CD4-positive, alpha-beta T cell (primary cell): ENCODE results near the gene NRXN2. TPM values are rescaled to one million over a fixed set of nuclear protein-coding genes. Genes with fewer than 3 reads are reported as not detected.
A peak's percentile ranks its signal among the peaks of the same experiment; 100 is the strongest.

Source experiments
- ATAC-seq: fragments of 200-7000 bp; cut with Tn5 transposase; one replicate; pipeline ENCODE4 v1.10.0; 2022; ENCODE audit warnings: mild to moderate bottlenecking; ENCODE audit not compliant: poor library complexity
- CTCF ChIA-PET: fragments of 350-600 bp; sonication (Branson Sonifier 250); formaldehyde crosslinking; loops from one replicate; lab custom pipeline; 2021; ENCODE audit warnings: antibody characterized with exemption, inconsistent platforms; lab: Charles Lee
- POLR2A ChIA-PET: fragments of 350-600 bp; sonication (Branson Sonifier 250); formaldehyde crosslinking; loops from one replicate; lab custom pipeline; 2021; ENCODE audit warnings: antibody characterized with exemption, inconsistent platforms; lab: Charles Lee
- DNase-seq, 14 experiments: peaks; one replicate each; pipeline ENCODE4 v3.0.0-alpha.2; 2013 to 2020; ENCODE audit warnings: mixed read lengths in 2 of 14
- H3K27ac ChIP-seq, 2 donors: one replicate each; pipeline versions ENCODE4 v1.5.1 to v1.7.0; 2013; ENCODE audit warnings: low read length in 2 of 2, low read depth in 1 of 2, mild to moderate bottlenecking in 1 of 2
- H3K27me3 ChIP-seq, 2 experiments: 1 replicate in 1 of 2; 2 replicates in 1 of 2; pipeline versions ENCODE4 v1.6.1 to v1.7.0; 2013; ENCODE audit warnings: low read length in 2 of 2, control low read depth in 1 of 2, mild to moderate bottlenecking in 1 of 2, moderate library complexity in 1 of 2; ENCODE audit not compliant: insufficient read depth in 2 of 2, control insufficient read depth in 1 of 2
- H3K36me3 ChIP-seq: one replicate; pipeline ENCODE4 v1.6.1; 2013; ENCODE audit warnings: low read length, control low read depth; ENCODE audit not compliant: insufficient read depth
- H3K4me1 ChIP-seq: one replicate; pipeline ENCODE4 v1.6.1; 2013; ENCODE audit warnings: low read length, control low read depth; ENCODE audit not compliant: insufficient read depth
- H3K4me3 ChIP-seq: one replicate; pipeline ENCODE4 v1.5.1; 2013; ENCODE audit warnings: mild to moderate bottlenecking, low read length, moderate library complexity
- H3K9me3 ChIP-seq, 2 experiments: 1 replicate in 1 of 2; 2 replicates in 1 of 2; pipeline versions ENCODE4 v1.6.1 to v1.7.0; 2013; ENCODE audit warnings: low read length in 2 of 2, mild to moderate bottlenecking in 2 of 2, control low read depth in 1 of 2, moderate library complexity in 1 of 2; ENCODE audit not compliant: control insufficient read depth in 1 of 2, insufficient read depth in 1 of 2
- H3K27ac Mint-ChIP-seq: one replicate; pipeline ENCODE4 v1.8.0; 2020; ENCODE audit warnings: mixed read lengths
- H3K27me3 Mint-ChIP-seq: one replicate; pipeline ENCODE4 v1.8.0; 2021; ENCODE audit warnings: mixed read lengths
- H3K36me3 Mint-ChIP-seq: one replicate; pipeline ENCODE4 v1.8.0; 2021; ENCODE audit warnings: low read depth, mixed read lengths
- H3K4me1 Mint-ChIP-seq: one replicate; pipeline ENCODE4 v1.8.0; 2021; ENCODE audit warnings: low read depth, mixed read lengths
- H3K4me3 Mint-ChIP-seq: one replicate; pipeline ENCODE4 v1.8.0; 2020; ENCODE audit warnings: mild to moderate bottlenecking, mixed read lengths
- H3K9me3 Mint-ChIP-seq: one replicate; pipeline ENCODE4 v1.8.0; 2020; ENCODE audit warnings: mixed read lengths
- CTCF ChIP-seq: fragments of 200-600 bp; IDR thresholded peaks from one replicate; pipeline ENCODE4 v1.8.0; 2022; ENCODE audit warnings: antibody characterized with exemption, mild to moderate bottlenecking
- intact Hi-C, 2 experiments: fragments of 100-400 bp; cut with DNase I in 1 of 2; cut with micrococcal nuclease in 1 of 2; formaldehyde crosslinking; loops; one replicate each; pipeline versions ENCODE4 v1.15.1 to v1.9.0; 2023 to 2025; cut with DNase I, micrococcal nuclease
- total RNA-seq, 174 experiments: library from RNA in 2 of 174; stranded (reverse) in 2 of 174; gene quantifications; one replicate each; pipeline ENCODE4 v1.2.3 and lab custom pipeline; 2021 to 2026

The NRXN2 gene
- total RNA-seq, 2 experiments from 2014 or later: 0.05 to 0.31 TPM

- Mint-ChIP-seq H3K4me3 (no peak overlapping the region), H3K4me1 (peaks cover 16% of the 10 kb centered on the region), H3K27me3 (peaks cover 32% of the 10 kb centered on the region), H3K27ac (no peak overlapping the region), H3K36me3 (no peaks in the 10 kb centered on the region), H3K9me3 (no peaks in the 10 kb centered on the region)
- H3K27ac ChIP-seq: no peak overlapping the region
- H3K4me3 ChIP-seq: no peak overlapping the region
- intact Hi-C loops: no loop called here
- no peak for ATAC-seq
- CTCF ChIA-PET: no interaction called here
- no peak for DNase-seq
- POLR2A ChIA-PET: no interaction called here
- peaks cover 8% of the 10 kb centered on the region for H3K4me1 ChIP-seq
- no peak for TF ChIP-seq CTCF
- H3K9me3 ChIP-seq: no peaks in the 10 kb centered on the region
- H3K36me3 ChIP-seq: no peaks in the 10 kb centered on the region
- H3K27me3 ChIP-seq: peaks cover 38 to 64% of the 10 kb centered on the region in 2 experiments
Observed at GRCh38 chr11:64637334-64638017, 85.5 kb downstream of the NRXN2 start.

GRCh38 chr11:64633555-64634159 lies 89.3 kb downstream of the NRXN2 start:
- no peak overlapping the region for H3K27ac Mint-ChIP-seq

GRCh38 chr11:64632654-64633053 lies 90.3 kb downstream of the NRXN2 start:
- POLR2A ChIA-PET: no interaction called here
- Histone ChIP-seq H3K4me1 (peaks cover 8% of the 10 kb centered on the region), H3K9me3 (no peaks in the 10 kb centered on the region), H3K36me3 (no peaks in the 10 kb centered on the region), H3K27me3 (peaks cover 8 to 20% of the 10 kb centered on the region in 2 experiments), H3K27ac (no peak overlapping the region), H3K4me3 (no peak overlapping the region)
- Mint-ChIP-seq H3K27me3 (peaks cover 31% of the 10 kb centered on the region), H3K9me3 (no peaks in the 10 kb centered on the region), H3K36me3 (no peaks in the 10 kb centered on the region), H3K27ac (no peak overlapping the region), H3K4me3 (no peak overlapping the region), H3K4me1 (peaks cover 16% of the 10 kb centered on the region)
- CTCF ChIA-PET: interaction anchor here (0.6 kb wide), 1 partner anchor 1731 kb away, joined by 3 read pairs; no protein-coding TSS in a partner anchor
- no peak for ATAC-seq
- intact Hi-C loops: no loop called here
- no peak for TF ChIP-seq CTCF
- no peak for DNase-seq

More at GRCh38 chr11:64633555-64634159, 89.3 kb downstream of the NRXN2 start:
- intact Hi-C loops: no loop called here
- H3K4me3 ChIP-seq: no peak overlapping the region
- H3K27ac ChIP-seq: no peak overlapping the region
- H3K9me3 ChIP-seq: no peaks in the 10 kb centered on the region
- TF ChIP-seq CTCF: no peak
- Mint-ChIP-seq H3K36me3 (no peaks in the 10 kb centered on the region), H3K27me3 (peaks cover 32% of the 10 kb centered on the region), H3K4me3 (no peak overlapping the region), H3K4me1 (peaks cover 16% of the 10 kb centered on the region), H3K9me3 (no peaks in the 10 kb centered on the region)
- DNase-seq (peak in 1 of 14 experiments; percentile 19), ATAC-seq (no peak)
- no peaks in the 10 kb centered on the region for H3K36me3 ChIP-seq
- ChIA-PET POLR2A (no interaction called here), CTCF (no interaction called here)
- peaks cover 11 to 28% of the 10 kb centered on the region in 2 experiments for H3K27me3 ChIP-seq
- H3K4me1 ChIP-seq: peaks cover 8% of the 10 kb centered on the region
